Endodermal cell (in vitro differentiated cells): ENCODE data around the gene NCAM1. TPM values are rescaled to one million over a fixed set of nuclear protein-coding genes. Genes with fewer than 3 reads are reported as not detected.

Source experiments
- DNase-seq: peaks from one replicate; pipeline ENCODE4 v3.0.0-alpha.2; 2017
- H3K27ac ChIP-seq: 2 replicates; pipeline ENCODE4 v1.5.1; 2013; ENCODE audit warnings: mild to moderate bottlenecking, low read depth, low read length, moderate library complexity
- H3K27me3 ChIP-seq: 2 replicates; pipeline ENCODE4 v1.6.1; 2013; ENCODE audit warnings: mild to moderate bottlenecking, low read length, moderate library complexity; ENCODE audit not compliant: insufficient read depth, control insufficient read depth, poor library complexity, severe bottlenecking
- H3K36me3 ChIP-seq: 2 replicates; pipeline ENCODE4 v1.7.0; 2013; ENCODE audit warnings: mild to moderate bottlenecking, low read length, moderate library complexity; ENCODE audit not compliant: control insufficient read depth, insufficient read depth
- H3K4me1 ChIP-seq: one replicate; pipeline ENCODE4 v1.7.0; 2013; ENCODE audit warnings: low read length; ENCODE audit not compliant: control insufficient read depth, insufficient read depth
- H3K4me3 ChIP-seq: 2 replicates; pipeline ENCODE4 v1.5.1; 2013; ENCODE audit warnings: mild to moderate bottlenecking, low read length, moderate library complexity
- H3K9ac ChIP-seq: 2 replicates; pipeline ENCODE4 v1.6.1; 2013; ENCODE audit warnings: mild to moderate bottlenecking, low read length, moderate library complexity; ENCODE audit not compliant: poor library complexity, severe bottlenecking; ENCODE audit errors: extremely low read depth
- H3K9me3 ChIP-seq: 2 replicates; pipeline ENCODE4 v1.6.1; 2013; ENCODE audit warnings: mild to moderate bottlenecking, low read length, moderate library complexity; ENCODE audit not compliant: control insufficient read depth
- H3K27ac Mint-ChIP-seq: 2 replicates; pipeline ENCODE4 v1.8.0; 2020; ENCODE audit warnings: mixed read lengths
- H3K27me3 Mint-ChIP-seq: 2 replicates; pipeline ENCODE4 v1.8.0; 2021; ENCODE audit warnings: mild to moderate bottlenecking, mixed read lengths; ENCODE audit not compliant: insufficient read depth
- H3K36me3 Mint-ChIP-seq: 2 replicates; pipeline ENCODE4 v1.8.0; 2020; ENCODE audit warnings: low read depth, mixed read lengths
- H3K4me1 Mint-ChIP-seq: 2 replicates; pipeline ENCODE4 v1.8.0; 2020; ENCODE audit warnings: mixed read lengths
- H3K4me3 Mint-ChIP-seq: 2 replicates; pipeline ENCODE4 v1.8.0; 2020; ENCODE audit warnings: mild to moderate bottlenecking, moderate library complexity, mixed read lengths
- H3K9me3 Mint-ChIP-seq: 2 replicates; pipeline ENCODE4 v1.8.0; 2020; ENCODE audit warnings: mild to moderate bottlenecking, mixed read lengths
- WGBS, 2 experiments: methylation state at CpG; one replicate each; pipeline versions ENCODE4 v1.1.5 to v1.1.7; 2013; ENCODE audit warnings: missing lambda C conversion rate in 2 of 2, mixed read lengths in 1 of 2; ENCODE audit not compliant: insufficient coverage in 1 of 2, insufficient read length in 1 of 2; 5-methylcytosine and 5-hydroxymethylcytosine counted together
- total RNA-seq, 2 donors: library from RNA; stranded (reverse); fragmentation: NEBNext Ultra II Directional in 1 of 2; extraction: Animal tissue kit (Norgen Biotek cat#: 25700) in 1 of 2; gene quantifications; 2 replicates in 1 of 2; 3 replicates in 1 of 2; pipeline ENCODE4 v1.2.1, GENCODE V29; 2021
- TF ChIP-seq, protein P1 (sequence below): fragments of 200-600 bp; sonication (generic); conservative IDR thresholded peaks from 2 replicates; pipeline ENCODE4 v1.5.0; 2021; ENCODE audit warnings: antibody characterized with exemption, mild to moderate bottlenecking

Gene NCAM1
- total RNA-seq, 2 donors from 2014 or later = 1.6 to 2.9 TPM

DNA sequence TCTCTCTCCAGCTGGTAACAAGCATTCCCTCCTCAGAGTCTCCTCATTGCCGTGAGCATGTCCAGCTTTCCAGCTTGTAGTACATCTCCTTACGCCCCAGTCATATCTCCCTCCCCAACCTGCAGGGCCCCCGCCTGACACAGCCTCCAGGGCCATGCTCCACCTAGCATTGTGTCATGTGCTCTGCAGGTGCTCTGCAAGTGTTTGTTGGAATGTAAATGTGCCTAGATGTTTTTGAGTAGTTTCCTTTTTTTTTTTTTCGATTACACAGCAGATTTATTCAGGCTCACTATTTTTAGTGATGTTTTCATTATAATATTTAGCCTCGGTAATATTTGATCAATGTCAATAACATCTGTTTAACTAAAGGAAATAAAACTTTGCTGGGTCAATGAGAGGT lies 82.5 kb downstream of the NCAM1 start:
- H3K27me3 ChIP-seq = no peaks in the 10 kb centered on the region
- H3K36me3 Mint-ChIP-seq = no peaks in the 10 kb centered on the region
- no peak overlapping the region for H3K27ac ChIP-seq
- H3K4me1 ChIP-seq = no peaks in the 10 kb centered on the region
- peaks cover 13% of the 10 kb centered on the region for H3K4me1 Mint-ChIP-seq
- no peak overlapping the region for H3K9ac ChIP-seq
- no peak overlapping the region for H3K27ac Mint-ChIP-seq
- DNase-seq = no peak
- 97 to 100% methylated on average over 2 to 4 of the region's 5 CpGs for WGBS, 2 experiments
- peaks cover 8% of the 10 kb centered on the region for H3K27me3 Mint-ChIP-seq
- peaks cover 2% of the 10 kb centered on the region for H3K9me3 Mint-ChIP-seq
- H3K9me3 ChIP-seq = peaks cover 8% of the 10 kb centered on the region
- no peaks in the 10 kb centered on the region for H3K36me3 ChIP-seq
- H3K4me3 ChIP-seq = no peak overlapping the region
- TF ChIP-seq, protein P1, sequence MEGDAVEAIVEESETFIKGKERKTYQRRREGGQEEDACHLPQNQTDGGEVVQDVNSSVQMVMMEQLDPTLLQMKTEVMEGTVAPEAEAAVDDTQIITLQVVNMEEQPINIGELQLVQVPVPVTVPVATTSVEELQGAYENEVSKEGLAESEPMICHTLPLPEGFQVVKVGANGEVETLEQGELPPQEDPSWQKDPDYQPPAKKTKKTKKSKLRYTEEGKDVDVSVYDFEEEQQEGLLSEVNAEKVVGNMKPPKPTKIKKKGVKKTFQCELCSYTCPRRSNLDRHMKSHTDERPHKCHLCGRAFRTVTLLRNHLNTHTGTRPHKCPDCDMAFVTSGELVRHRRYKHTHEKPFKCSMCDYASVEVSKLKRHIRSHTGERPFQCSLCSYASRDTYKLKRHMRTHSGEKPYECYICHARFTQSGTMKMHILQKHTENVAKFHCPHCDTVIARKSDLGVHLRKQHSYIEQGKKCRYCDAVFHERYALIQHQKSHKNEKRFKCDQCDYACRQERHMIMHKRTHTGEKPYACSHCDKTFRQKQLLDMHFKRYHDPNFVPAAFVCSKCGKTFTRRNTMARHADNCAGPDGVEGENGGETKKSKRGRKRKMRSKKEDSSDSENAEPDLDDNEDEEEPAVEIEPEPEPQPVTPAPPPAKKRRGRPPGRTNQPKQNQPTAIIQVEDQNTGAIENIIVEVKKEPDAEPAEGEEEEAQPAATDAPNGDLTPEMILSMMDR = no peak
- H3K4me3 Mint-ChIP-seq = no peak overlapping the region

DNA sequence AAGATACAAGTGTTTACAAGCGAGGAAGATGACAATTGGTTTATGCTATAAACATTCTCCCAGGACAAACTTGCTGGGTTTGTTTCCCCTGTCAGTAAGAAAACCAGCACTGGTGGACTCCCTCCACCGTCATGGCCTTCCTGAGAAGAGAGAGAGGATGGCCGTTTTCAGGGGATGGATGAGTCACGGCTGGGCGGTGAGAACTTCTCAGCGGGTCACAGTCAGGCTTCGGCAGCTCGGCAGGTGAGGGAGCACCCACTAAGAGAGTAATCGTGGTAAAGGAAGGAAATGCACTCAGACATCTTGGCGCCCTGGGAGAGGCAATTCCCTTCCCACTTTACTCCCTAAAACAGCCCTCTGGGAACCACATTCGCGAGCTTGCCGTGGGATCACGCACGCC lies 83.9 kb downstream of the NCAM1 start:
- 82% methylated on average over 12 to 15 of the region's 15 CpGs for WGBS, 2 experiments
- TF ChIP-seq, protein P1 = no peak
- H3K9me3 ChIP-seq = peaks cover 8% of the 10 kb centered on the region
- H3K4me1 ChIP-seq = no peaks in the 10 kb centered on the region
- Mint-ChIP-seq H3K4me1 (peaks cover 13% of the 10 kb centered on the region), H3K36me3 (no peaks in the 10 kb centered on the region), H3K27ac (peak overlapping the region; percentile 45), H3K4me3 (no peak overlapping the region), H3K27me3 (peaks cover 8% of the 10 kb centered on the region), H3K9me3 (peaks cover 7% of the 10 kb centered on the region)
- no peak overlapping the region for H3K27ac ChIP-seq
- H3K27me3 ChIP-seq = no peaks in the 10 kb centered on the region
- no peak overlapping the region for H3K4me3 ChIP-seq
- no peaks in the 10 kb centered on the region for H3K36me3 ChIP-seq
- no peak overlapping the region for H3K9ac ChIP-seq
- DNase-seq = peak; percentile 81

DNA sequence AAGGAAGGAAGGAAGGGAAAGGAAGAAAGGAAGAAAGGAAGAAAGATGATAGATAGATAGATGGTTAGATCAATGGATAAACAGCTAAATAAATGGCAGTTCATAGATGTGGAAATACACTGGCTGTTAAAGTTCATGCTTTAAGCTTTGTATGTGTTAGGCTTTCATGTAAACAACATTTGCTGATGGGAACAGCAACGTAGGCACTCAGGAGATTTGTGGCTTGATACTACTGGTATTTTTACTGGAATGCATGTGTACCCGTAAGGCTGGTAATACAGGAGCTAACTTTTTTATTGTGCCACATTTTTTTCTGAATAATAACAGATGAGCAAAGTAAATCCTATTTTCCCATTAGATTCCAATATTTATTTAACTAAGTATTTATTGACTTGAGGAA lies 85.6 kb downstream of the NCAM1 start:
- H3K9me3 ChIP-seq = peaks cover 8% of the 10 kb centered on the region
- H3K4me1 Mint-ChIP-seq = peaks cover 13% of the 10 kb centered on the region
- H3K9ac ChIP-seq = no peak overlapping the region
- no peak overlapping the region for H3K4me3 ChIP-seq
- peaks cover 8% of the 10 kb centered on the region for H3K27me3 Mint-ChIP-seq
- no peaks in the 10 kb centered on the region for H3K36me3 Mint-ChIP-seq
- no peak for DNase-seq
- WGBS, 2 experiments = 95% methylated on average over 2 of the region's 2 CpGs; no CpG with 5 or more reads in 1 of the 2 experiments
- no peak overlapping the region for H3K27ac Mint-ChIP-seq
- no peaks in the 10 kb centered on the region for H3K27me3 ChIP-seq
- no peak overlapping the region for H3K4me3 Mint-ChIP-seq
- H3K36me3 ChIP-seq = no peaks in the 10 kb centered on the region
- peaks cover 10% of the 10 kb centered on the region for H3K9me3 Mint-ChIP-seq
- TF ChIP-seq, protein P1 = no peak
- no peak overlapping the region for H3K27ac ChIP-seq
- no peaks in the 10 kb centered on the region for H3K4me1 ChIP-seq
